ENCODE measurements around the gene ADAM10.

ADAM10 gene

GRCh38 chr15:58755956-58756355 lies 6.4 kb upstream of the ADAM10 start:
- in situ Hi-C loops (cut with HindIII; ENCODE audit: low sequenced_read_pairs) = no loop called here

- in situ Hi-C loops (cut with HindIII; ENCODE audit: low sequenced_read_pairs) = no loop called here
Measured at GRCh38 chr15:58755350-58755749, 5.8 kb upstream of the ADAM10 start.

- in situ Hi-C loops (cut with HindIII; ENCODE audit: low sequenced_read_pairs) = no loop called here
Measured at GRCh38 chr15:58752716-58753115, 3.2 kb upstream of the ADAM10 start.

GRCh38 chr15:58748852-58749531 lies 515 bp downstream of the ADAM10 start:
- in situ Hi-C loops (cut with HindIII; ENCODE audit: low sequenced_read_pairs) = no loop called here

GRCh38 chr15:58748040-58748851 lies 1.3 kb downstream of the ADAM10 start:
- in situ Hi-C loops (cut with HindIII; ENCODE audit: low sequenced_read_pairs) = no loop called here

GRCh38 chr15:58746174-58746573 lies 3.3 kb downstream of the ADAM10 start:
- in situ Hi-C loops (cut with HindIII; ENCODE audit: low sequenced_read_pairs) = no loop called here

GRCh38 chr15:58742819-58743502 lies 6.5 kb downstream of the ADAM10 start:
- in situ Hi-C loops (cut with HindIII; ENCODE audit: low sequenced_read_pairs) = no loop called here

GRCh38 chr15:58742022-58742813 lies 7.3 kb downstream of the ADAM10 start:
- in situ Hi-C loops (cut with HindIII; ENCODE audit: low sequenced_read_pairs) = no loop called here

- in situ Hi-C loops (cut with HindIII; ENCODE audit: low sequenced_read_pairs) = no loop called here
Measured at GRCh38 chr15:58741032-58741431, 8.5 kb downstream of the ADAM10 start.

GRCh38 chr15:58740436-58740835 lies 9.1 kb downstream of the ADAM10 start:
- in situ Hi-C loops (cut with HindIII; ENCODE audit: low sequenced_read_pairs) = no loop called here

- in situ Hi-C loops (cut with HindIII; ENCODE audit: low sequenced_read_pairs) = no loop called here
Measured at GRCh38 chr15:58738046-58738707, 11.3 kb downstream of the ADAM10 start.

- in situ Hi-C loops (cut with HindIII; ENCODE audit: low sequenced_read_pairs) = no loop called here
Measured at GRCh38 chr15:58737298-58737697, 12.2 kb downstream of the ADAM10 start.

- in situ Hi-C loops (cut with HindIII; ENCODE audit: low sequenced_read_pairs) = no loop called here
Measured at GRCh38 chr15:58736018-58736643, 13.4 kb downstream of the ADAM10 start.

GRCh38 chr15:58734859-58735258 lies 14.6 kb downstream of the ADAM10 start:
- in situ Hi-C loops (cut with HindIII; ENCODE audit: low sequenced_read_pairs) = no loop called here

GRCh38 chr15:58732625-58733363 lies 16.7 kb downstream of the ADAM10 start:
- in situ Hi-C loops (cut with HindIII; ENCODE audit: low sequenced_read_pairs) = no loop called here

- in situ Hi-C loops (cut with HindIII; ENCODE audit: low sequenced_read_pairs) = no loop called here
Measured at GRCh38 chr15:58731756-58732535, 17.6 kb downstream of the ADAM10 start.

- in situ Hi-C loops (cut with HindIII; ENCODE audit: low sequenced_read_pairs) = no loop called here
Measured at GRCh38 chr15:58726867-58727266, 22.6 kb downstream of the ADAM10 start.

- in situ Hi-C loops (cut with HindIII; ENCODE audit: low sequenced_read_pairs) = no loop called here
Measured at GRCh38 chr15:58724466-58724865, 25.0 kb downstream of the ADAM10 start.

- in situ Hi-C loops (cut with HindIII; ENCODE audit: low sequenced_read_pairs) = no loop called here
Measured at GRCh38 chr15:58717357-58717756, 32.1 kb downstream of the ADAM10 start.

Data from endothelial cell of hepatic sinusoid (primary cell).